Pancreas (tissue), 10 donors: ENCODE data around the gene KCNE3. TPM values are rescaled to one million over a fixed set of nuclear protein-coding genes. Genes with fewer than 3 reads are reported as not detected.

Experiments used
- ATAC-seq, 4 donors: fragments of 200-7000 bp; cut with Tn5 transposase; one replicate each; pipeline versions ENCODE4 v1.8.0 to v1.9.1; 2020; ENCODE audit warnings: mild to moderate bottlenecking in 4 of 4, moderate library complexity in 4 of 4
- DNase-seq, 6 donors: peaks; one replicate each; pipeline ENCODE4 v3.0.0-alpha.2; 2020
- FAIRE-seq: peaks from 2 replicates; lab custom pipeline; 2012; peaks lifted over from hg19 to GRCh38; lab: Jason Lieb, UNC
- H3K27ac ChIP-seq, 4 donors: fragments of 200-600 bp; sonication (generic); 1 replicate in 3 of 4; 2 replicates in 1 of 4; pipeline versions ENCODE4 v1.5.0 to v1.8.0; 2020
- H3K27me3 ChIP-seq, 4 donors: fragments of 200-600 bp; one replicate each; pipeline ENCODE4 v1.8.0; 2021
- H3K36me3 ChIP-seq, 3 donors: fragments of 200-600 bp; sonication (generic) in 1 of 3; one replicate each; pipeline versions ENCODE4 v1.5.0 to v1.8.0; 2020 to 2021
- H3K4me1 ChIP-seq, 3 donors: fragments of 200-600 bp; one replicate each; pipeline ENCODE4 v1.8.0; 2021
- H3K4me3 ChIP-seq, 4 donors: fragments of 200-600 bp; sonication (generic) in 2 of 4; one replicate each; pipeline versions ENCODE4 v1.5.0 to v1.8.0; 2020 to 2021
- H3K9me3 ChIP-seq, 4 donors: fragments of 200-600 bp; one replicate each; pipeline ENCODE4 v1.8.0; 2021
- CTCF ChIP-seq, 4 donors: fragments of 200-600 bp; sonication (generic) in 3 of 4; IDR thresholded peaks; one replicate each; pipeline versions ENCODE4 v1.5.0 to v1.8.0; 2021; ENCODE audit warnings: antibody characterized with exemption in 4 of 4
- WGBS, 2 donors: extraction: QIAGEN DNeasy Blood & Tissue Kit; methylation state at CpG; one replicate each; pipeline ENCODE4 v1.1.7; 2013; 5-methylcytosine and 5-hydroxymethylcytosine counted together
- intact Hi-C, 3 donors: fragments of 100-400 bp; cut with DNase I; formaldehyde crosslinking; loops; one replicate each; pipeline versions ENCODE4 v1.11.1 to v1.14.2; 2022
- polyA plus RNA-seq, 2 donors: library from polyadenylated mRNA; stranded (reverse); fragments of 200-250 nt; gene quantifications; one replicate each; pipeline ENCODE4 v1.2.3, GENCODE V29; 2013
- total RNA-seq, 6 donors: library from RNA; stranded (reverse); fragmentation: NEBNext Ultra II Directional in 4 of 6; extraction: Animal tissue kit (Norgen Biotek cat#: 25700) in 4 of 6; gene quantifications; one replicate each; pipeline versions ENCODE4 v1.2.1 to v1.2.4, GENCODE V29; 2021 to 2023
- donor health status: healthy with polysubstance abuse.
- donor health status: DM: no; HTN: no; CAD: no; lungs with moderate emphysema.
- donor health status: DM: no; HTN: no; CAD: no.
- donor health status: control.
- donor health status: control.
- donor health status: Bipolar disorder and iron deficiency.
- donor health status: DM: yes; HTN: yes; CAD: no.
- donor health status: DM: no; HTN: no; CAD: no.
- donor health status: DM: no; HTN: no; CAD: no.
- donor health status: DM: yes; HTN: yes; CAD: no.

KCNE3 gene
- total and polyA plus RNA-seq, 8 donors: 4.1 to 10.9 (median 5.1) TPM

- DNase-seq (no peak), FAIRE-seq (no peak), ATAC-seq (no peak)
- no peak overlapping the region for H3K4me3 ChIP-seq
- no peaks in the 10 kb centered on the region for H3K9me3 ChIP-seq
- TF ChIP-seq CTCF (IDR thresholded peaks at IDR 0.05): no peak
- no peaks in the 10 kb centered on the region for H3K36me3 ChIP-seq
- intact Hi-C loops: no loop called here
- no peak overlapping the region for H3K27ac ChIP-seq
- H3K4me1 ChIP-seq: no peaks in the 10 kb centered on the region
- WGBS, 2 donors: 9 to 29% methylated on average over 1 of the region's 1 CpG
- H3K27me3 ChIP-seq: no peaks in the 10 kb centered on the region
Measured at GRCh38 chr11:74474316-74474715, 7.0 kb upstream of the KCNE3 start.

GRCh38 chr11:74473382-74474173 is 6.2 kb upstream of the KCNE3 start:
- H3K9me3 ChIP-seq: no peaks in the 10 kb centered on the region
- intact Hi-C loops: no loop called here
- H3K36me3 ChIP-seq: no peaks in the 10 kb centered on the region
- TF ChIP-seq CTCF (IDR thresholded peaks at IDR 0.05): no peak
- FAIRE-seq (no peak), ATAC-seq (peak in 1 of 4 donors; percentile 46), DNase-seq (no peak)
- H3K27ac ChIP-seq: no peak overlapping the region
- no peaks in the 10 kb centered on the region for H3K27me3 ChIP-seq
- 64 to 75% methylated on average over 10 of the region's 10 CpGs for WGBS, 2 donors
- no peak overlapping the region for H3K4me3 ChIP-seq
- no peaks in the 10 kb centered on the region for H3K4me1 ChIP-seq

DNA sequence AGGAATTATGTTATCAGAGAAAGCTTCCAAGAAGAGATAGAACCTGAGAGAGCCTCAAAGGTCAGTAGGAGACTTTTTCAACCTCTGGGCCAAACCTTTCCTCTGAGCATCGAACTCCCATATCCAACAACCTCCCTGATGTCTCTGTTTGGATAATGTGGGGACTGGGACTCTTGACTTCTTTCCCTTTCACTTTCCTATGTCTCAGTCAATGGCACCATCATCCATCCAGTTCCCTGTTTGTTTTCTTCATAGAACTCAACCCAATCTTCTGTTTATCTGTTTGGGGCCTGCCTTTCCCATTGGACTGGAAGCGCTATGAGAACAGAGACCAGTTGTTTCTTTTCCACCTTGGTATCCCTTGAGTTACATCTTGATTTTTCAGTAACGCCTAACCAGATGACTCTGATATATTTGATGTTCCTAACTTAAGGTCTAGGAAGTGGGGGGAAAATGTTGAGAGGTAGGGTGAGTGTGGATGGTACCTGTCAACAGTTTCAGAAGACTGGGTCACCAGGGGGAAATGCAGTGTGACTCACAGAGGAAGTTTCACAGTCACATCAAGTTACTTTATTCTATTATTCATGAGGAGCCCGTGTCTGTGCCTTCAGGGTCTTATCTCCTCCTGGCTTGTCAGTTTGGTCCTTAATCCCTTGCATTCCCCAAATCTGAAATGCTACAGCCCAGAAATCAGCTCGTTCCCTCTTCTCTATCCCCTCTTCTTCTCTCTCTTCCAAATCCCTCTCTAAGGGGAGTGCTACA is 4.5 kb upstream of the KCNE3 start:
- WGBS, 2 donors: 73 to 83% methylated on average over 5 of the region's 5 CpGs
- intact Hi-C loops: no loop called here
- Histone ChIP-seq H3K4me1 (peaks cover 0 to 3% (median 0%) of the 10 kb centered on the region in 3 donors), H3K27me3 (no peaks in the 10 kb centered on the region), H3K36me3 (no peaks in the 10 kb centered on the region), H3K27ac (no peak overlapping the region), H3K9me3 (no peaks in the 10 kb centered on the region), H3K4me3 (no peak overlapping the region)
- DNase-seq (no peak), ATAC-seq (no peak), FAIRE-seq (no peak)
- TF ChIP-seq CTCF (IDR thresholded peaks at IDR 0.05): no peak

GRCh38 chr11:74471037-74471436 is 3.7 kb upstream of the KCNE3 start:
- no peak for ATAC-seq
- TF ChIP-seq CTCF (IDR thresholded peaks at IDR 0.05): no peak
- intact Hi-C loops: no loop called here
- Histone ChIP-seq H3K4me1 (peaks cover 0 to 3% (median 0%) of the 10 kb centered on the region in 3 donors), H3K36me3 (no peaks in the 10 kb centered on the region), H3K4me3 (no peak overlapping the region), H3K27ac (no peak overlapping the region), H3K9me3 (no peaks in the 10 kb centered on the region), H3K27me3 (no peaks in the 10 kb centered on the region)
- WGBS, 2 donors: 98 to 100% methylated on average over 1 of the region's 1 CpG
- no peak for FAIRE-seq
- no peak for DNase-seq
